Fibroblast of pulmonary artery (primary cell): Measurements from ENCODE around the gene TRAPPC12.
"Not testable (repeated sequence)": the region's sequence is repeated elsewhere in the genome, so short reads cannot be mapped to it uniquely, and the experiment has no call there.

Experiments used
- DNase-seq: peaks from one replicate; pipeline ENCODE4 v3.0.0-alpha.2; 2010; ENCODE audit warnings: low read depth
- H3K4me3 ChIP-seq: replicated peaks from 2 replicates; pipeline ENCODE4 v1.5.1; 2011; ENCODE audit warnings: low read depth, mild to moderate bottlenecking, control low read depth, low read length, moderate library complexity
- TF ChIP-seq, protein P1 (sequence below): IDR thresholded peaks from 2 replicates; pipeline ENCODE4 v1.5.1; 2011; ENCODE audit warnings: mild to moderate bottlenecking, control low read depth, low read length, inconsistent platforms; ENCODE audit errors: missing control alignments

The TRAPPC12 gene

DNA sequence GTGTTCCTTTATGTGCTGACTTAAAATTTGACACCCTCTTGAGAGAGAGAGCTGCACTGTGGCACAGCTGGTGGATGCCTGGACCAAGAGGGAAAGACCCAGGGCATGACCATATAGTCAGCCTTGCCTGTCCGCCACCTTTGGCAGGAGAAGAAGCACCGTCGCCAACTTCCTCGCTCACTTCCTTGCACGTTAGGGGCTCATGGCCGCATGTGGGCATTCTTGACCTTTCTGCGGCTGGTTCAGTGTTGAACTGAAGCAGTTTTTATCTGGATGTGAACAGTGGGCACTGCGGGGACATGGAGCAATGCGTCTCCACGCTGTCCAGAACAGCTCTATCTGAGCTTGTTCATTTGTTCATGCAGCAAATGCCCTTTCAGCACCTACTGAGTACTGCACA, 66.9 kb downstream of the TRAPPC12 start:
- no peak for DNase-seq
- TF ChIP-seq, protein P1, sequence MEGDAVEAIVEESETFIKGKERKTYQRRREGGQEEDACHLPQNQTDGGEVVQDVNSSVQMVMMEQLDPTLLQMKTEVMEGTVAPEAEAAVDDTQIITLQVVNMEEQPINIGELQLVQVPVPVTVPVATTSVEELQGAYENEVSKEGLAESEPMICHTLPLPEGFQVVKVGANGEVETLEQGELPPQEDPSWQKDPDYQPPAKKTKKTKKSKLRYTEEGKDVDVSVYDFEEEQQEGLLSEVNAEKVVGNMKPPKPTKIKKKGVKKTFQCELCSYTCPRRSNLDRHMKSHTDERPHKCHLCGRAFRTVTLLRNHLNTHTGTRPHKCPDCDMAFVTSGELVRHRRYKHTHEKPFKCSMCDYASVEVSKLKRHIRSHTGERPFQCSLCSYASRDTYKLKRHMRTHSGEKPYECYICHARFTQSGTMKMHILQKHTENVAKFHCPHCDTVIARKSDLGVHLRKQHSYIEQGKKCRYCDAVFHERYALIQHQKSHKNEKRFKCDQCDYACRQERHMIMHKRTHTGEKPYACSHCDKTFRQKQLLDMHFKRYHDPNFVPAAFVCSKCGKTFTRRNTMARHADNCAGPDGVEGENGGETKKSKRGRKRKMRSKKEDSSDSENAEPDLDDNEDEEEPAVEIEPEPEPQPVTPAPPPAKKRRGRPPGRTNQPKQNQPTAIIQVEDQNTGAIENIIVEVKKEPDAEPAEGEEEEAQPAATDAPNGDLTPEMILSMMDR = no peak
- no peak overlapping the region for H3K4me3 ChIP-seq

DNA sequence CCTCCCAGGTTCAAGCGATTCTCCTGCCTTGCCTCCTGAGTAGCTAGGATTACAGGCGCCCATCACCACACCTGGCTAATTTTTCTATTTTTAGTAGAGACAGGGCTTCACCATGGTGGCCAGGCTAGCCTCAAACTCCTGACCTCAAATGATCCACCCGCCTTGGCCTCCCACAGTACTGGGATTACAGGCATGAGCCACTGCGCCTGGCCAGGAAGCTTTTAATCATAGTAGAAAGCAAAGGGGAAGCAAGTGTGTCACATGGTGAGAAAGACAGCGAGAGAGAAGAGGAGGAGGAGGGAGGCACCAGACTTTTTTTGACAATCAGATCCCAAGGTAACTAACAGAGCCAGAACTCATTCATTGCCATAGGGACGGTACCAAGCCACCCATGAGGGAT, 67.7 kb downstream of the TRAPPC12 start:
- not testable (repeated sequence) for H3K4me3 ChIP-seq

DNA sequence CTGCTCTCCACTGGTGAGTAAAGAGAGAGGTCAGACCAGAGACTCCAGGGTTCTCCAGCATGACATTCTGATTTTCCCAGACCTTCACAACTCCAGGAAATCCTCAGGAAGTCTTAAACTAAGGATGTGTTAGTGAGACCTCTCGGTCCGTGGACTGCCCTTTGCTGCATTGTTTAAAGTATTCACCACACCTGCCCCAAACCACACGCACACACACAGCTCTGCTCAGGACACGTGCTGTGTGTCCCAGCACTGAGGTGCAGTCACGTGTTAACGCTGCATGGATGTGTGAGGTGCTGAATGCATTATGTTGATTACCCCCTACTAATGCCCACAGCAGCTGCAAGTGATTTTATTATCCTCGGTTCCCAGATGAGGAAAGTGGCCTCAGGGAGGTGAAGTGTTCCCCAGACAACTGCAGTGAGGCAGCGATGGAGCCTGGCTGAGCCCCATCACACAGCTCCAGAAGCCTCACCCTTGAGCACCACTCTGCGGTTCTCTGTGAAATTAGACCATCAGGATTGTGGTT, 68.4 kb downstream of the TRAPPC12 start:
- no peak overlapping the region for H3K4me3 ChIP-seq
- TF ChIP-seq, protein P1 = no peak
- no peak for DNase-seq

More for the DNA sequence above, 67.7 kb downstream of the TRAPPC12 start:
- not testable (repeated sequence) for DNase-seq

DNA sequence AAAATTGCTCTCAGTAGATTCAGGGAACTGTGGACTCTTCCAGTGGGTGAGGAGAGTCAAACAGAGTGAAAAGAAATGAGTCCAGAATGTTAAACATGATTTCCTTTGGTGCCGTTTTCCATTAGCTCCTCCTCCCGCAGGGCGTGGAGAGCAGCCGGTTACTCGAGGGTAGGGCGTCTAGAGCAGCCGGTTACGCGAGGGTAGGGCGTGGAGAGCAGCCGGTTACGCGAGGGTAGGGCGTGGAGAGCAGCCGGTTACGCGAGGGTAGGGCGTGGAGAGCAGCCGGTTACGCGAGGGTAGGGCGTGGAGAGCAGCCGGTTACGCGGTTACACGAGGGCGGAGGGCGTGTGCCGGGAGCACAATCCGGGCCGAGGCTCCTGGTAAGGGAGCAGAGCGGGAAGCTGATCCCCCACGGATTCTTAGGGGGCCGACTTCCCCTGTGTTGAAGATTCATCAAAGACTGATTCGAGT, 69.0 kb downstream of the TRAPPC12 start:
- DNase-seq = peak; percentile 23
- peak overlapping the region; percentile 10 for H3K4me3 ChIP-seq

DNA sequence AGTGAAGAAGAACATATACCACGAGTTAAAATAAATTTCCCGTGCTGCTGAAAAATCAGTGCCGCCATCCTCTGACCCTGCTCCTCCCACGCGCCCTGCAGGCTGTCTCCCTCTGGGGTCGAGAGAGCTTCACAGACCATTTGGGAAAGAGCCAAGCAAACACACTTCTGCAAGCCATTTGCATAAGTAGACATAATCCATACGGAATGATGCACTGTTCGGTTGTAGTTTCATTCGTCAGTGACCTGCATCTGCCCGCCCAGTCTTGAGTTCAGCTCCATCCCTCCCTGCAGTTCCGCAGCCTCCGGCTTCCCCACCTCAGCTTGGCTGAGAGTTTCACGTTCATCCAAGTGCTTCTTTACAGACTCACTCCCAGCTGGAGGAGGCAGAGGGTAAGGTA, 69.6 kb downstream of the TRAPPC12 start:
- TF ChIP-seq, protein P1 = no peak
- peak; percentile 19 for DNase-seq
- no peak overlapping the region for H3K4me3 ChIP-seq

DNA sequence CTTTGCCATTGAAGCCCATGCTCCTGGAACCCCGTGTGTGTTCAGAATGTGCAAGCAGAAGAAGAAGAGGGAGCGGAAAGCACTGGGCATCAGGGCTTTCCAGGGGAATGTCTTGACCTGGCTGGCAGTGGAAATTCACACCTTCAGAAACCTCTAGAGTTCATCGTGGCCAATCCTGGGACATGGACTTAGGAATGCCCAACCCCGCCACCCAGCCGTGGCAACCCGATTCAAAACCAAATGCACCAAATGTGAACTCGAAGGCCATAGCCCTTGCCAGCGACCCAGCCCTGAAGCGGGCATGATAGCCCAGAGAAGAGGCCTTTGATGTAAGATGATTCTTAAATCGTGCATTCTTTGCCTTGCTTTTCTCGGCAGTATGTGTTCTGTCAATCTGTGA, 70.4 kb downstream of the TRAPPC12 start:
- TF ChIP-seq, protein P1 = no peak
- no peak overlapping the region for H3K4me3 ChIP-seq
- no peak for DNase-seq

DNA sequence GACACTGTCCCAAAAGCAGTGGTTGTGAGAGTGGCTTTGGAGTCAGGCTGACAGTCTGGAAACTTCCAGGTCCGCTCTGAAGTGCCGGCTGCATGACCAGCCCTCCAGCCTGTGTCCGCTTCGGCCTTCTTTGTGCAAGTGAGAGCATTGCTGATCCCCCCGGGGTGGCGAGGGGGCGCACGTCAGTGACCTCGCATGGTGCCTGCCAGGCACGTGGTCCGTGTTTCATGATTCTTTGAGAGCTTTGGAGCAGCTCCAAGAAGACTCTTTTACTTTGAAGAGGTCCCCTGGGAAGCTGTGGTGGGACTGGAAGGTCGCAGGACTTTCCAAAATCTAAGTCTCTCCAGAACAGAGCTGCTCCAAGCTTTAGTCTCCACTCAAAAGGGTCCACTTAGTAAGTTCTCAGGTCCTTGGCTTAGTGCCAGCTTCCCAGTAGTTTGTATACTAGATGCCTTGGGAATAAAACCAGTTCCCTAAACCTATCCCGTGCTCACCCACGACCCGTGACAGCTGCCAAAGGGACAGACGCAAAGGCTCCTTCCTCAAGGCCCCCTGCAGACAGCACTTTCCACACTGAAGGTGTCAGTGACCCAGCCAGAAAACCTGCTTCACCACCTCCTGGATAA, 71.0 kb downstream of the TRAPPC12 start:
- no peak overlapping the region for H3K4me3 ChIP-seq
- TF ChIP-seq, protein P1 = no peak
- DNase-seq = no peak

DNA sequence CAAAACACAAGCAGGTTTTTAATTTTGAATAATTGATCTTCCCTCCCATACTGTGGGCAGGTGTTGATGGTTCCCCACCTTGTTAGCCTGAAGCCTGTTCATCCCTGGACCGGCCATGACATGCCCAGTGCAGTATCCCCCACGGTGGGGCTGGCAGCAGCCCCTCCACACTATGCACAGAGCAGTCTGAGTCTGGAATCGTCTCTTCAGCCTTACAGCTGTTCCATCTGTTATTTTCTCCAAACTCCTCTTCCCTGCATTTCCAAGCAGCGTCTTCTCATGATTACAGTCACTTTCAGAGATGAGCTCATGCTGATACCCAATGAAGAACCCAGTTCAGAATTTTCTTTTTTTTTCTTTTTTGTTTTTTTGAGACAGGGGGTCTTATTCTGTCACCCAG, 71.7 kb downstream of the TRAPPC12 start:
- TF ChIP-seq, protein P1 = no peak
- no peak for DNase-seq
- H3K4me3 ChIP-seq = no peak overlapping the region
